H1 (cell line): Measurements from ENCODE around the gene PROSER3.

Experiments used
- EP300 ChIP-seq, 2 experiments: IDR thresholded peaks; 1 replicate in 1 of 2; 2 replicates in 1 of 2; pipeline ENCODE4 v1.6.1; 2011 to 2012; ENCODE audit warnings: low read depth in 2 of 2, low read length in 2 of 2, mild to moderate bottlenecking in 2 of 2, borderline replicate concordance in 1 of 2, inconsistent platforms in 1 of 2, moderate library complexity in 1 of 2
- JUND ChIP-seq: IDR thresholded peaks from 2 replicates; pipeline ENCODE4 v1.6.1; 2011; ENCODE audit warnings: mild to moderate bottlenecking, improper control_type of control experiment, low read length
- POLR2AphosphoS5 ChIP-seq: IDR thresholded peaks from 2 replicates; pipeline ENCODE4 v1.6.1; 2011; ENCODE audit warnings: low read depth, low read length
- TF ChIP-seq, protein P1 (sequence below): IDR thresholded peaks from 2 replicates; pipeline ENCODE4 v1.6.1; 2012; ENCODE audit warnings: inconsistent platforms

GRCh38 chr19:35782589-35782988 lies 24.6 kb downstream of the PROSER3 start:
- TF ChIP-seq JUND (no peak), EP300 (IDR thresholded peaks at IDR 0.05; ENCODE audit: borderline replicate concordance in 1 of 2, low read depth in 2 of 2, low read length in 2 of 2) (no peak), POLR2AphosphoS5 (no peak)
- TF ChIP-seq, protein P1, sequence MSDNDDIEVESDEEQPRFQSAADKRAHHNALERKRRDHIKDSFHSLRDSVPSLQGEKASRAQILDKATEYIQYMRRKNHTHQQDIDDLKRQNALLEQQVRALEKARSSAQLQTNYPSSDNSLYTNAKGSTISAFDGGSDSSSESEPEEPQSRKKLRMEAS: no peak
